NOMO-1 treated with DMSO at 0.1 percent for 48 hours (cell line): ENCODE results near the gene DEF6.

Experiments used
- DNase-seq: peaks from one replicate; lab custom pipeline; 2025; ENCODE audit not compliant: unreplicated experiment; lab: John Stamatoyannopoulos, UW

DEF6 gene, protein sequence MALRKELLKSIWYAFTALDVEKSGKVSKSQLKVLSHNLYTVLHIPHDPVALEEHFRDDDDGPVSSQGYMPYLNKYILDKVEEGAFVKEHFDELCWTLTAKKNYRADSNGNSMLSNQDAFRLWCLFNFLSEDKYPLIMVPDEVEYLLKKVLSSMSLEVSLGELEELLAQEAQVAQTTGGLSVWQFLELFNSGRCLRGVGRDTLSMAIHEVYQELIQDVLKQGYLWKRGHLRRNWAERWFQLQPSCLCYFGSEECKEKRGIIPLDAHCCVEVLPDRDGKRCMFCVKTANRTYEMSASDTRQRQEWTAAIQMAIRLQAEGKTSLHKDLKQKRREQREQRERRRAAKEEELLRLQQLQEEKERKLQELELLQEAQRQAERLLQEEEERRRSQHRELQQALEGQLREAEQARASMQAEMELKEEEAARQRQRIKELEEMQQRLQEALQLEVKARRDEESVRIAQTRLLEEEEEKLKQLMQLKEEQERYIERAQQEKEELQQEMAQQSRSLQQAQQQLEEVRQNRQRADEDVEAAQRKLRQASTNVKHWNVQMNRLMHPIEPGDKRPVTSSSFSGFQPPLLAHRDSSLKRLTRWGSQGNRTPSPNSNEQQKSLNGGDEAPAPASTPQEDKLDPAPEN

DNA sequence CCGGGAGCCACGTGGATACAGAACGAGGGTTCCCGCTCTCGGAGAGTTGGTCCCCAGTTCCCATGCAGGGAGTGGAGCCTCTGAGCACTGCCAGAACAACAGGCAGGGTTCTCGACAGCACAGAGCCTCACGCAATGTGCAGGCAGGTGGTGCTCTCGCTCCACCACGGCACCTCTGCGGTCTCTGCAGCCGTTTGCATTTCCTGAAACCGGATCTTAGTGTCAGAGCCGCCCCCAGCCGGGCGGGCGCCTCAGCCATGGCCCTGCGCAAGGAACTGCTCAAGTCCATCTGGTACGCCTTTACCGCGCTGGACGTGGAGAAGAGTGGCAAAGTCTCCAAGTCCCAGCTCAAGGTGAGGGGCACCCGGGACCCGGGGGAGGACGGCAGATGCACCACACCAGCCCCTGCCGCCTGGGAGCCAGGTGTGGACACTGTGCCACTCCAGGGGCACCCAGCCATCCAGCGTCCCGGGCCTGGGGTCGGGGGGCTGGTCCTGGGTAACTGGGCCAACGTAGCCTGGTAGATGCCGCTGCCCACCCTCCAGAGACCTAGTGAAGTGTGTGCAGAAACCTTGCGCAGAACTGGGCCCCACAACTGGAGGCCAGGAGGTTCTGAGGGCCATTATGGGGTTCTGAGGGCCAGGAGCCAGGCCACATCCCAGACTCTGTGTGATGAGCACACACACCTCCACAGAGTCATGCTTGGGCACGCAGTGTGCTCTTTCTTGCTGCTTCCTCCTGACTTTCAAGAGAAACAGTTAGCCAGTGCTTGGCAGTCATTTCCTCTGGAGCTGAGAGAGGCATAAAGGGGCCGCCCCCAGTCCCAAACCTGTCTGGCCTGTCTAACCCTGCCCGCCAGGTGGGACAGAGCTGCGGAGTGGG, at the start of gene DEF6:
DEF6 (plus strand) TSS at position 218 of the 881 bp plus-strand sequence; CDS start at position 257, 39 bp downstream.
- DNase-seq, result peak; percentile 92

DNA sequence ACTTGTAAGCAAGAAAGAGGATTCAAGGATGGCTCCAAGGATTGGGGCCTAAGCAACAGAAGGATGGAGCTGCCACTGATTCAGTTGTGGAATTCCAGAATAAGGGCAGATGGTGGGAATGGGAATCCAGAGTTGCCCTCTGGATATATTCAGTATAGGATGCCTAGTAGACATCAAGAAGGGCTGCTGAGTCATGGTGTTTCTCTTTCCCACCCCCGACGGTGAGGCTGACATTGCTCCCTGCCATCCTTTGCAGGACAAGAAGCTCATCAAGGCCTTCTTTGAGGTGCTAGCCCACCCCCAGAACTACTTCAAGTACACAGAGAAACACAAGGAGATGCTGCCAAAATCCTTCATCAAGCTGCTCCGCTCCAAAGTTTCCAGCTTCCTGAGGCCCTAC, 49.3 kb upstream of the DEF6 start:
- no peak for DNase-seq

DNA sequence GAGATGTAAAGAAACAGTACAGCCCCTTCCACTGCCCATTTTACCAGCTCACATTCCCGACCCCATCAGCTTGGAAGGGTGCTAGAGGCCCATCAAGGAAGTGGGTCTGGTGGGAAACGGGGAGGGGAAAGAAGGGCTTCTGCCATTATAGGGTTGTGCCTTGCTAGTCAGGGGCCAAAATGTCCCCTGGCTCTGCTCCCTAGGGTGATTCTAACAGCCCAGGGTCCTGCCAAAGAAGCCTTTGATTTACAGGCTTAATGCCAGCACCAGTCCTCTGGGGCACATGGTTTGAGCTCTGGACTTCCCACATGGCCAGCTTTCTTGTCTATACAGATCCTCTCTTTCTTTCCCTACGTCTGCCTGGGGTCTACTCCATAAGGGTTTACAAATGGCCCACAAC, 48.7 kb upstream of the DEF6 start:
- no peak for DNase-seq

DNA sequence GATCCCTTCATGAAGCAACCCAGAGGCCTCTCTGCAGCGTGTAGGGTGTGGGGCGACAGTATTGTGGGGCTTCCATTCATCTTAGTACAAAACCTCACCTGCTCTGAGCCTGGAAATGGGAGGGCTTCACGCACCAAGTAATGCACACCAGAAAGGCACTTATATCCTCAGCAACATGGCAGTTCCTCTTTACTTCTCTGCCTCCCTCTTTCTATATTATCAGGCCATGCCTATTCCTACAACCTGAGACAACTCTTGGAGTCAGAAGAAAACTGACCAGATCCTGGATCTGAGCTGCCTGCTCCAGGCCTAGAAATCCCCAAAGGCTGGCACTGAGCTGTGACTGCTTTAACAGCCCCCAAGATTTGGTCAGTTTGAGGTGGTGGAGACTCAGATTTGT, 45.7 kb upstream of the DEF6 start:
- DNase-seq, result no peak

DNA sequence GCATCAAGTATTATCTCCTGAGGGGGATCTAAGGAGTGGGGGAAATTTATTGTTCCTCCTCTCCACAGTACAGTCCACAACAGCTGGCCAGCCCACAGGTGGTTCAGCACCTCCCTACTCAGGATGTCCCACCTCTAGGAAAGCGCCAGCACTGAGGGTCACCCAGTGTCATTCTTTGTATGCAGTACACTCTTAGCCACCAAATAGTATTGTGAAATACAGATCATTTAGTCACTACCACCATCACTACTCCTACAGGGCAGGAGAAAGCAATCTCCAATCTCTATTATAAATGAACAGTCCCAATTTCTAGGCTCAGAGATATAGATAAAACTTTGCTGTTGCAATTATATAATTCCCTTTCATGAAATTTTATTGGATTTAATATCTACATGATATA, 44.4 kb upstream of the DEF6 start:
- DNase-seq, result no peak

DNA sequence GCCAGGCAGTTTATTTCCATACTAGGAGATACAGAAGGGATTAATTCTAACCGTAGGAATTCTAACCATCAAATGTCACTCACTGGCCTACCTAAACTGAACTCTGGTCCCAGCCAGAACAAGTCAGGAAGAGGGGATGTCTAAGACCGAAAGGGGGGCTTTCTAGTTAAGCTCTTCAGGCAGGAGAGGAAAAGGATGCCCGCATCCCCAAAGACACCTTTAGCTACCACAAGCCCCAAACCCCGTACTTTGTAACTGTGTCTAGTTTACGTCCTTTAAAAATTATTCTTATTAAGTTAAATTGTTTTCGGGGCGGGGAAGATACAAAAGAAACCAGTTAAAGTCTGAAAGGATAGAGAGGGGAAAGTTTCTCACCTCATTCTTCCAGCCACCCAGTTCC, 39.3 kb upstream of the DEF6 start:
- no peak for DNase-seq

DNA sequence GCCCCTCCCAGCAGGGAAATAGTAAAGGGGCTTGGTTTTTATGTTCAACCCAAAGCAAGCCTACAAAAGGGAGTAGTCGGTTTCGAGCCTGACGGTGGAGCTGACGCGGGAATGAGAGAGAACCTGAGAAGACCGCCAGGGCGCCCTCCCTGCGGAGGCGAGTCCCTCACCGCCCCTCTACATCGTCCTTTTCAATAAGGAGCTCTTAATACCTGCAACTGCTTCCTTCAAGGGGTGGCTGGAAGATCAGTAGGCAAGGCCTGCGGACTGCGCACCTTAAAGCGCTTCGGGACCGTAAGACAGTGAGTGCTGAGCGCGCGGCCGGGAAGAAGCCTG, 38.8 kb upstream of the DEF6 start:
- DNase-seq, result peak; percentile 45

DNA sequence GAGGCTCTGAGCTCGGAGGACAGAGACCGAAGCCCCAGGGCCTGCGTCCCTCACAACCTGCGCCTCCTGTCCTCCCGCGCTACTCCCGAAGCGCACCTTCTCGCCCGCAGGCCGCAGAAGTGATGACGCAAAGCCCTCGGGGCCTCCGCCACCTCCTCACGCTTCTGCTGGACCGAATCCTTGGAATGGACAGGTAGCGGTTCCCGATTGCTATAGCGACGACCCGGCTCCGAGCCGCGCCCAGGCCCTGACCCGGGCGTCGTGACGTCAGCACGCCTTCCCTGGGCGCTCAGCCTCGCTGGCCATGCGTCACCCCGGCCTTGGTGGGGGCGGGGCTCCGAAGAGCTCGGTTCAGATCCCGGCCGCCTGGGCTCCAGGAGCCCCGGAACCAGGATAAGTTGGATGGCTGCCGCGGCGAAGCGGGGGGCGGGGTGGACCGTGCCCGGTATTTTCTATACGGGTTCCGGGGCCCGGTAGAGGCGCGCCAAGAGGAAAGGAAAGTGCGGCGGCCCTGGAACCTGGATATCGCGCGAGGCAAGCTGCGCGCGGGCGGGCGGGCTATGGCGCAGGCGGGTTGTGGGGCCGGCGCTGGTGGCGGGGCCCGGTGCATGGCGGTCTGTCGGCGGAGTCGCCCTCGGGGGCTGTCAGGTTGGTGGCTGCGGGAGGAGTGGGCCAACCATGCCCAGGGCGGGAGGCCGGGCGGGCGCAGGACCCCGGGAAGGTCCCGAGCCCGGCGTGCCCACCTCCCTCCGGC, 38.2 kb upstream of the DEF6 start, which contains the start of gene ZNF76:
ZNF76 (plus strand) TSS at position 542 of the 754 bp plus-strand sequence. CDS start 21,417 bp downstream, outside the sequence.
- peak; percentile 94 for DNase-seq

DNA sequence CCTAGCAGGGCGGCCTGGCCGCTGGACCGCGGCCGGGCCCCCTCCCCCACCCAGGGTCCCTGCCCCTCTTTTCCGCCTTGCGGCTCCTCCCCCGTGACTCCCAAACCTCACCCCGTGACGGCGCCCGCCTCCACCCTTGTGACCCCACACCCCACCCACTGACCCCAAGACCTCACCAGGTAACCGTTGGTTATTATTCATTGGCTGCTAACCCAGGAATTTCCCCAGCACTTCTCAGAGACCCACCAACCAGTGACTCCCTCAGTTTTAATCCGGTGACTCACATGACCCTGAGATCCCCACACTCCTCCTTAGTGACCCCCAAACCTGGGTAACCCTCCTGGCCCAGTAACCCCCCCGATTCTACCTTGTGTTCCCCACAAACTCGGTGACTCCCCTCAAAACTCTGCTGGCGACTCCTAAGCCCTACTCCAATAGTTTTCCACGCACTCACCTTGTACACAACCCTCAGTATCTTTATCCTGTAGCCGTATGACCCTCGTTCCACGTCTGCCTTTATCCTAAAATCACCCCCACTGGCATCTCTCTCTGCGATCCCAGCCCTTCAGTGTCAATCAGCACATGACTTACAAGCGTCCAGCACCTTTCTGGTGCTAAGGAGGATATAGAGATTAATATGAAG, 37.5 kb upstream of the DEF6 start:
- peak; percentile 36 for DNase-seq

DNA sequence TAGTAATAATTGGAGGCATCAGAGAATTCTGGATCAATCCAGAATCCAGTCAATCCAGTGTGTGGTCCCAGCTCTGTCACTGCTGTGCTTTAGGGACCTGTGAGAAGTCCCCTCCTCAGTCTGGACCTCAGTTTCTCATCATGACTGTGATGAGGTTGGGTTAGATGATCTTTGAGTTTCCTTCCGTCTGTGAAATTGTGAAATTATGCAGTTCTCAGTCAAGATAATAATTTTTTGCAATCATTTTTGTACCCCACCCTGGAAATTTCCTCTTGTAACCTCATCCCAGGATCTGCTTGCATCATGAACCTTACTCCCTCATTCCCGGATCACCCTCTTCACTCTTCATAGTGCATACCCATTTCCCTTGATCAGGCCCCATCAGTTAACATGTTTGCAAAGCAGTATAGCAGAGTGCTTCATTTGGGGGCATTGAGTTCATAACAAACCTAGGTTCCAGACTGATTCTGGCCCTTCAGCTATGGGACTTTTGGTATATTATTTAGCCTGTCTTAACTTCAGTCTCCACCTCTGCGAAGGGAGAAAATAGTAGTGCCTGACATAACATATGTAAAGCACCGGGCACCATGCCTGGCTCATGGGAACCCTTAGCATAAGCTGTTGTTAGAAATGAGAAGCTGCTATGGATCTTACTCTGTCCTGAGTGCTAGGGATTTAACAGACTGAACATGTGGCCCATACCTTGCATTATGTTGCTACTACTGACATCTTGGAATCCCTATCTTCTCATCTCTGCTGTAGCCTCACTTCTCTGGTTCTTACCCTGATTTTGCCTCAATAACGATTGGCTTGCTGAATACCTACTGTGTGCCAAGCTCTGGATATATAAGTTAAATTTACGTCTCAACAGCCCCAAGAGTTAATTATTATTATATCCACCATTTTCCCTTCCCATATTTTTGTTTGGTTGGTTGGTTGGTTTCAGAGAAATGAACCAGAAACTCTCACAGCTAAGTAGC, 36.7 kb upstream of the DEF6 start:
- DNase-seq, result no peak

DNA sequence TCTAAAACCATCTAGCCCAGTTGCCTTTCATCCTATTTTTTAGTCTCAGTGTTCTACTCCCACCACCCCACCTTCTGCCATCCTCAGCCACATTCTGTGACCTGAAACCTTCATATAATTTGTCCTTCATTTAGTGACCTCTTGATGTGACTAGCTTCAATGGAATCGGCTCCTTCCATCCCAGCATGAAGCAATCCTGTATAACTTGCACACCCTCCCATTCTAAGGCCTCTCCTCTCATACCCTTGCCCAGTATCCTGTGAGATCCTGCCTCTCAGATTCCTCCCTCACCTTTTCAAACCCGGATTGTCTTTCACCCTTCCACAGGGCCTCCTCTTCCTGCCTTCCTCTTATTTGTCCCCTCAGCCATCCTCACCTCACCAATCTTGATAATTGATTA, 35.0 kb upstream of the DEF6 start:
- no peak for DNase-seq

DNA sequence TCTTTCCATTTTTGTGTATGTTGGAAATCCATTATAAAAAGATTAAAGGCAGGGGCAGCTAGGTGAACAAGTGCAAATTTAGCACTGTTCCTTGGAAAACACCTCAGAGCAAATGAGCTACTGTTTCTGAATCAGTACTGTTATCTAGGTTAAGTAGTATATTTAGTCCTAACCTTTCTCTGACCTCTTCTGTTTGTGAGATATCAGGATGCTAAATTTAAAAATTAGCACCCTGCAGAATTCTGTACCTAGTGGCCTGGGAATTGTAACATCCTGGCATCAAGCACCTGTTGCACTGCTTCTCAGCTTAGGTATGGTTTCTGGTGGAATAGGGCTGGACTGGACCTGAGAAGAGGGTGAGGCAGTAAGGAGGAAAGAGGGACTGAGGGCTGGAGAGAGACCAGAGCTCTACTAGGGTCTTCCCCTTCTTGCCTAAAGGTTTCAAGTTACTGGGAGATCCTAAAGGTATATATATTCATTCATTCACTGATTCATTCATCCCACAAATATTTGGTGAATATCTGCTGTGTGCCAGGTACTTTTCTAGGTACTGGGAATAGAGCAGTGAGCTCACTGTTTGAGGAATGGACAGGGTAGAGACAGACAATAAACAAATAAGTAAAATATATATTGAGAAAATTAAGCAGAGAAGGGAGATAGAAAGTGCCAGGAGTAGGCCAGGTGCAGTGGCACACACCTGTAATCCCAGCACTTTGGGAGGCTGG, 32.9 kb upstream of the DEF6 start:
- no peak for DNase-seq

DNA sequence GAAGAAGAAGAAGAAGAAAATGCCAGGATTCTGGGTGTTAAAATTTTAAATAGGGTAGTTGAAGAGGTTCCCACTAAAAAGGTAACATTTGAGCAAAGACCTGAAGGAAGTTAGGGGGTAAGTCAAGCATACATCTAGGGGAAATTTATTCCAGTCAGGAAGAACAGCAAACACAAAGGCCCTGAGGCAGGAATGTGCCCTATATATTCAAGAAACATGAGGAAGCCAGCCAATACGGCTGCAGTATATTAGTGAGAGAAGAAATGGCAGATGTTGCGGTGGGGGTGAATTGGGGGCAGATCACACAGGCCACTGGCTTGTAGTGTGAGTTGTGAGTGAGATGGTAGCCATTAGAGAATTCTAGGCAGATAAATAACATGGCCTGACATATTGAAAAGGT, 32.1 kb upstream of the DEF6 start:
- no peak for DNase-seq

DNA sequence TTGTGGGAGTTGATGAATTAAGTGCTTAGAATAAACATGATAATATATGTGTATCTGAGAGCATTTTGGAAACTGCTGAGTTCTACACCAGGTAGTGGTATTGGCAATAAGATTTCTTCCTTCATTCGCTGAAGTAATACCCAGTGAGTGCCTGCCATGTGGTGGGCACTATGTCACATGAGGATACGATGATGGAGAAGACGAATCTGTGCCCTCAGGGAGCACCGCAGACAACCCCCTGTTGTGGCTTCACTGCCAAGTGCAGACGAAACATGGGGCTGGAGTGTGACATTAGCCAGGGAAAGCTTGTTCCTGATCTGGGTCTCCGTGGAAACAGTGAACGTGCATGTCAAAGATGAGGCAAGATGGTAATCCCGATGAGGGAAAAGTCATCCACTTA, 30.2 kb upstream of the DEF6 start:
- DNase-seq, result no peak

DNA sequence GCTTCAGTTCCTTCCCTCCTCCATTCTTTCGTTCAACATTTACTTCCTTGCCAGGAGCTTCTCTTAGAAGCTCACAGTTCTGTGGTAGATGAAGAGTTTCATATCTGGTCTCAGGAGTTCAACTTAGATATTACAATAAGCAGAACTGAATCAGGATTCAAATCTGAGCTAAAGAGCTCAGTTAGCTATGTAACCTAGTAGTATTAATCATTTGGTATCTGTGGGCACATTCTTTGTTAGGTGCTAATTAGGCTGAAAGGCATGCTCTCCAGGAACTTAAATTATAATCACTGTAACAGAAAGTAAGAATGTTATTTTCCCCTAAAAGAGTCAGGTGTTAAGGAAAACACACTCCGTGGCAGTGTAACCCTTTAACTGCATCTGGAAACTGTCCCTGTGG, 29.7 kb upstream of the DEF6 start:
- no peak for DNase-seq

DNA sequence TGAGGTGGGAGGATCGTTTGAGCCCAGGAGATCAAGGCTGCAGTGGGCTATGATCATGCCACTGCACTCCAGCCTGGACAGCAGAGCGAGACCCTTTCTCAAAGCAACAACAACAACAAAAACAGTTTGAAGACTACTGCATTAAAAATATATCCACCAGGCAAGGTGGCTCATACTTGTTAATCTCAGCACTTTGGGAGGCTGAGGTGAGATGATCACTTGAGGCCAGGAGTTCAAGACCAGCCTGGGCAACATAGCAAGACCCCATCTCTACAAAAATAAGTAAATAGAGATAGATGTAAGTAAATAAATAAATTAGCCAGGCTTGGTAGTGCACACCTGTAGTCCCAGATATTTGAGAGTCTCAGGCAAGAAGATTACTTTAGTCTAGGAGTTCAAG, 25.6 kb upstream of the DEF6 start:
- DNase-seq, result no peak

DNA sequence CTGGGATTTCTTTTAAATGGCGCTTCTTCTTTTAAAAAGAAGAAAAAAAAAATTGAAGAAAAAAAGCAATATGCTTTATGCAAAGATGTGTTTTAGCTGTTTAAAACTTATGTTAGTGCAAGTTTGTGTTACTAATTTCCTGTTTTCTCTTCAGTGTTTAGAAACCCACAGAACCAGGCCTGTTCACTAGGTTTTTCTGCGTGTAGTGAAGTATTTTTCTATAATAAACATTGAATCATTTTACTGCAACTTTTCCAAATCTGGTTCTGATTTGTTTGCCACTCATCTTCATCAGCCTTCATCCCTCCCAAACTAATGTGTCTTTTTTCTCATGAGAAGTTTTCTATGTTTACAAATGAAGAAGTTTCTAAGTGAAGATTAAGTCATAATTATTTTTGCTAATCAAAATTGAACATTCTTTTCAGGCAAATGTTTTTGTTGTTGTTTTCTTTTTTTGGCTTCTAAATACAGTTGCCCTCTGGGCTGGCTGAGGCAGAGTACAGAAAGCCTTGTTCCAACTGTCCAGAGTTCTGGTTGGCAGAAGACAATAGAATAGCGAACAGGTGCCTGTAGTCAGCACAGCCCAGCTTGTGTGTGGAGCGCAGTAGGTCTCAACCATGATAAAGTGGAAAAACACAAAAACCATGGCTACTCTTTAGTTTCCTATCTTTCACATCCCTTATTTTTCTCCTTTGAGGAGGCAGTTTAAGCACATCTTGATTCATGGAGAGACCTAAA, 23.6 kb upstream of the DEF6 start:
- no peak for DNase-seq

DNA sequence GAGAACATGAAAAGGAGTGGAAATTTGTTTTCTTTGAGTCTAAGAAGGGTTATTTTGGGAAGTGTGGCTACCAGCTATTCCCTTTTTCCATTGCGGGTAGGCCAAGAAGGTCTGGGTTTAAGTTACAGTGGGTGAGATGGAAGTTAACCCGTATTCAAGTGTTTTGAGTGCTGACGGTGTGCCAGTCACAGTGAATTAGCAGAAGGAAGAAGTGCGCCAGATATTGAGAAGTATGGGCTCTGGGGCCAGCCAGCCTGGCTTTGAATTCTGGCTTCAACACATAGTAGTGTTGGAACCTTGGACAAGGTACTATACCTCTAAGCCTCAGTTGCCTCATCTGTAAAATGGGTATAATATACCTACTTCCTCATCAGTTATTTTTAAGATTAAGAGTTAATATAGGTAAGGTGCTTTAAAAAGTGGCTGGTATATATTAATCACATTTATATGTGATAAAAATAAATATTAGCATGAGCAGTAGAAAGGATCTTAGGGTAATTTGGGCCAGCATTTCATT, 21.8 kb upstream of the DEF6 start:
- DNase-seq, result no peak
